ENCODE results near the gene USP38. TPM values are rescaled to one million over a fixed set of nuclear protein-coding genes. Genes with fewer than 3 reads are reported as not detected.
"Not testable (repeated sequence)": the region's sequence is repeated elsewhere in the genome, so short reads cannot be mapped to it uniquely, and the experiment has no call there.

Gene USP38
- total RNA-seq, 6 donors from 2014 or later: 14.7 to 41.7 (median 23.4) TPM

DNA sequence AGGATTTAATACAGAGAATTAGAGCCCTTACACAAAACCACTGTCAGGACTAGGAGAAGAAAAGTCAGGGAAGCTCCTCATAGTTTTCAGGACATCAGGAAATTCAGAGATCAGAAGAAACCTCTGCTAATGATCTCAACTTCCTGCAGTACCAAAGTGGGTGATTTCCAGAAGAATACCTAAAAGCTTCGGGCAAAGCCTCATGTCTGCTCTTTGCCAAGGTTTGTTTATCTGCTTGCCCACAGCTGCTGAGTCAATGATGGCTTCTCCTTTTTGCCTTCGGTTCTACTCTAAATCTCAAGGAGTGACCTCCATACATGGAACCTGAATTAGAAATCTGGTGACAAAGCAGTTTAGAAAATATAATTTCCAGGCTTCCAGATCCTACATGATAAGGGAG, 68.4 kb downstream of the USP38 start:
- ATAC-seq (ENCODE audit: low FRiP score in 2 of 2): no peak
- 31 to 70% methylated on average over 2 of the region's 2 CpGs for WGBS, 2 donors
- Histone ChIP-seq H3K36me3 (no peaks in the 10 kb centered on the region), H3K9me3 (no peaks in the 10 kb centered on the region), H3K27ac (no peak overlapping the region), H3K4me1 (no peaks in the 10 kb centered on the region), H3K4me3 (no peak overlapping the region), H3K27me3 (no peaks in the 10 kb centered on the region)
- TF ChIP-seq POLR2AphosphoS5 (IDR thresholded peaks at IDR 0.05) (no peak), EP300 (IDR thresholded peaks at IDR 0.05) (no peak), POLR2A (IDR thresholded peaks at IDR 0.05) (no peak)
- TF ChIP-seq, protein P1, sequence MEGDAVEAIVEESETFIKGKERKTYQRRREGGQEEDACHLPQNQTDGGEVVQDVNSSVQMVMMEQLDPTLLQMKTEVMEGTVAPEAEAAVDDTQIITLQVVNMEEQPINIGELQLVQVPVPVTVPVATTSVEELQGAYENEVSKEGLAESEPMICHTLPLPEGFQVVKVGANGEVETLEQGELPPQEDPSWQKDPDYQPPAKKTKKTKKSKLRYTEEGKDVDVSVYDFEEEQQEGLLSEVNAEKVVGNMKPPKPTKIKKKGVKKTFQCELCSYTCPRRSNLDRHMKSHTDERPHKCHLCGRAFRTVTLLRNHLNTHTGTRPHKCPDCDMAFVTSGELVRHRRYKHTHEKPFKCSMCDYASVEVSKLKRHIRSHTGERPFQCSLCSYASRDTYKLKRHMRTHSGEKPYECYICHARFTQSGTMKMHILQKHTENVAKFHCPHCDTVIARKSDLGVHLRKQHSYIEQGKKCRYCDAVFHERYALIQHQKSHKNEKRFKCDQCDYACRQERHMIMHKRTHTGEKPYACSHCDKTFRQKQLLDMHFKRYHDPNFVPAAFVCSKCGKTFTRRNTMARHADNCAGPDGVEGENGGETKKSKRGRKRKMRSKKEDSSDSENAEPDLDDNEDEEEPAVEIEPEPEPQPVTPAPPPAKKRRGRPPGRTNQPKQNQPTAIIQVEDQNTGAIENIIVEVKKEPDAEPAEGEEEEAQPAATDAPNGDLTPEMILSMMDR (IDR thresholded peaks at IDR 0.05): no peak
- no peak for DNase-seq

GRCh38 chr4:143254491-143255226, 69.9 kb downstream of the USP38 start:
- no peaks in the 10 kb centered on the region for H3K4me1 ChIP-seq
- H3K9me3 ChIP-seq: no peaks in the 10 kb centered on the region
- no peaks in the 10 kb centered on the region for H3K36me3 ChIP-seq
- no peak overlapping the region for H3K27ac ChIP-seq
- no peak overlapping the region for H3K4me3 ChIP-seq
- WGBS, 2 donors: 86 to 87% methylated on average over 5 of the region's 5 CpGs
- H3K27me3 ChIP-seq: no peaks in the 10 kb centered on the region
- DNase-seq (no peak), ATAC-seq (ENCODE audit: low FRiP score in 2 of 2) (no peak)
- TF ChIP-seq POLR2A (IDR thresholded peaks at IDR 0.05): no peak

GRCh38 chr4:143256456-143256855, 71.7 kb downstream of the USP38 start:
- ATAC-seq (ENCODE audit: low FRiP score in 2 of 2) (no peak), DNase-seq (no peak)
- Histone ChIP-seq H3K4me3 (no peak overlapping the region), H3K36me3 (no peaks in the 10 kb centered on the region), H3K4me1 (no peaks in the 10 kb centered on the region), H3K27ac (no peak overlapping the region), H3K9me3 (no peaks in the 10 kb centered on the region), H3K27me3 (no peaks in the 10 kb centered on the region)
- TF ChIP-seq POLR2AphosphoS5 (IDR thresholded peaks at IDR 0.05): no peak
- no peak for TF ChIP-seq EP300 (IDR thresholded peaks at IDR 0.05)
- TF ChIP-seq, protein P1 (IDR thresholded peaks at IDR 0.05): no peak
- TF ChIP-seq POLR2A (IDR thresholded peaks at IDR 0.05): no peak
- WGBS, 2 donors: 49 to 60% methylated on average over 2 of the region's 2 CpGs

DNA sequence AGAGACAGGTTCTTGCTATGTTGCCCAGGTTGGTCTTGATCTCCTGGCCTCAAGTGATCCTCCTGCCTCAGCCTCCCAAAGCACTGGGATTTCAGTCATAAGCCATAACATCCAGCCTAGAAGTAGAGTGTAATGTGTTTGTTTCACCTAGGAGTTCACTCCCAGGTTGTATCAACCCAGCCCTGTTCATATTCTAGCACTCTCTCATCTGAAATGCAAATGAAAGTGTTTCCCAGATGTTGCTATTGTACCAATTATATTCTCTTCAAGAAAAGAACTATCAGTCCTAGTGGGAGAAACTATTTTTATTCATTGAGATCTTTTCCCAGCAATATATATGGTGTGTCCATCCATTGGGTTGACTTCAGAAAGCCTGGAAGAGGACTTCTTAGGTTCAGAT, 72.6 kb downstream of the USP38 start:
- H3K36me3 ChIP-seq: no peaks in the 10 kb centered on the region
- no peak for ATAC-seq (ENCODE audit: low FRiP score in 2 of 2)

DNA sequence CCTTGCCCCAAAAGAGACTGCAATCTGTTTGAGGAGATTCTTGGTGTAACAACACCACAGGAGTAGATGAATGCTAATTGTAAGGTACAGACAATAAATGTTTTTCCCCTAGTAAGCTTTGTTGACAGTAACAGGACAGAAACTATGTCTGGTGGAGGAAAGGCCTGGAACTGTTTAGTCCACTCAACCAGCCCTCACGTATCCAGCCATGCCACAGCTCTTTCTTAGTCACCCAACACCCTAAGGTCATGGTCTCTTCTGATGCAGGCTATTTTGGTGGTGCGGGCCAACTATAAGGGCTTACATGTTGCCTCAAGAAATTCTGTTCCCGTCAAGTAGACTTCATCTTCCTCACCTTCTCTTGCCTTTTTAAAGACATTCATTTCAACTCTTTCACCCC, 76.0 kb downstream of the USP38 start:
- H3K27me3 ChIP-seq: no peaks in the 10 kb centered on the region
- H3K4me1 ChIP-seq: no peaks in the 10 kb centered on the region
- no peak for DNase-seq
- H3K36me3 ChIP-seq: no peaks in the 10 kb centered on the region
- no peak for ATAC-seq (ENCODE audit: low FRiP score in 2 of 2)
- 46 to 49% methylated on average over 3 of the region's 3 CpGs for WGBS, 2 donors
- peak in 1 of 2 donors; percentile 38 for TF ChIP-seq POLR2AphosphoS5 (IDR thresholded peaks at IDR 0.05)
- TF ChIP-seq POLR2A (IDR thresholded peaks at IDR 0.05): no peak
- H3K27ac ChIP-seq: no peak overlapping the region
- H3K4me3 ChIP-seq: no peak overlapping the region
- no peaks in the 10 kb centered on the region for H3K9me3 ChIP-seq

More for the DNA sequence above, 72.6 kb downstream of the USP38 start:
- DNase-seq: no peak
- Histone ChIP-seq H3K27me3 (no peaks in the 10 kb centered on the region), H3K9me3 (no peaks in the 10 kb centered on the region), H3K27ac (no peak overlapping the region), H3K4me3 (no peak overlapping the region), H3K4me1 (no peaks in the 10 kb centered on the region)
- TF ChIP-seq, protein P1 (IDR thresholded peaks at IDR 0.05): no peak

- Histone ChIP-seq H3K27me3 (no peaks in the 10 kb centered on the region), H3K27ac (no peak overlapping the region), H3K4me3 (no peak overlapping the region), H3K9me3 (peaks cover 0 to 7% (median 4%) of the 10 kb centered on the region in 4 donors), H3K36me3 (no peaks in the 10 kb centered on the region), H3K4me1 (no peaks in the 10 kb centered on the region)
- DNase-seq (no peak), ATAC-seq (ENCODE audit: low FRiP score in 2 of 2) (no peak)
- WGBS, 2 donors: 0% methylated on average over 1 of the region's 1 CpG
- TF ChIP-seq POLR2AphosphoS5 (IDR thresholded peaks at IDR 0.05) (no peak), EP300 (IDR thresholded peaks at IDR 0.05) (no peak), POLR2A (IDR thresholded peaks at IDR 0.05) (no peak)
- TF ChIP-seq, protein P1 (IDR thresholded peaks at IDR 0.05): no peak
Observed at GRCh38 chr4:143262838-143263237, 78.1 kb downstream of the USP38 start.

DNA sequence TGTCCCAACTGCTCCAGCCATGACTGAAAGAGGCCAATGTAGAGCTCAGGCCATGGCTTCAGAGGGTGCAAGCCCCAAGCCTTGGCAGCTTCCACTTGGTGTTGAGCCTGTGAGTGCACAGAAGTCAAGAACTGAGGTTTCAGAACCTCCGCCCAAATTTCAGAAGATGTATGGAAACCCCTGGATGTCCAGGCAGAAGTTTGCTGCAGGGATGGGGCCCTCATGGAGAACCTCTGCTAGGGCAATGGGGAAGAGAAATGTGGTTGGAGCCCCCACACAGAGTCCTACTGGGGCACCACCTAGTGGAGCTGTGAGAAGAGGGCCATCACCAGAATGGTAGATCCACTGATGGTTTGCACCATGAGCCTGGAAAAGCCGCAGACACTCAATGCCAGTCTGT, 83.0 kb downstream of the USP38 start:
- not testable (repeated sequence) for H3K27ac ChIP-seq; H3K36me3 ChIP-seq; H3K4me1 ChIP-seq; ATAC-seq (ENCODE audit: low FRiP score in 2 of 2); H3K27me3 ChIP-seq; H3K4me3 ChIP-seq; DNase-seq
- H3K9me3 ChIP-seq: peaks cover 0 to 12% (median 9%) of the 10 kb centered on the region in 4 donors
- 100% methylated on average over 1 to 2 of the region's 2 CpGs for WGBS, 2 donors
